ENCODE results near the gene MORF4L1. TPM values are rescaled to one million over a fixed set of nuclear protein-coding genes. Genes with fewer than 3 reads are reported as not detected.

Gene MORF4L1
- polyA plus RNA-seq, 1 donor from 2014 or later, result 1,505 TPM

DNA sequence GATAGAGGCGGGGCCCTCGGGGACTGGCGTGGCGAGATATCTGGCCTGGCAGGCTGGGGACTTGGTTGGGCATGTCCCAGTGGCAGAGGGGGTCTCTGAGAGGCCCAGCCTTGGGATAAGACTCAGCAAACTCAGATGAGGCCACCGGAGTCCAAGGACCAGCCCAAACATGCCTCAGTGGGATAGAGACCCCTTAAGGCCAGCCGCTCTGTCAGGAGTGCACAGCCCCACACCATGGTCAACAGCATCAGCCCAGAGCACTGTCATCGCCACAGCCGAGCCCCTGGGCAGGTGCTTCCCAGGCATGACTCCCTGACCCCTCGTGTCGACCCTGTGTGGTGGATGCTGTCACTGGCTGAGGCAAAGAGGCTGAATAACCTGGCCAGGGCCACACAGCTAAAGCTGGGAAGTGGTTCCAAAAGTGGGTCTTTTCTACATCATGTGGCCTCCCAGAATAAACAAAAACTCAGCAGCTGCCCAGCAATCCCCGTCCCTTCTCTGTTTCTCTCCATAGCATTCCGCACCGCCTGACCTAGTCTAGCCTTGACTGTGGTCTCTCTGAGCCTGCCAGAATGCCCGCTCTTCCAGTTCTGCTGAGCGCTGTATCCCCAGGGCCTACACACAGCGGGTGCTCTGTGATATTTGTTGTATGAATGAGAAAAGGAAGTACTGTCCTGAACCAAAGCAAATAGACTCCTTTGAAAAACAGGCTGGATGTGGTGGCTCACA lies 57.0 kb downstream of the MORF4L1 start:
- H3K36me3 ChIP-seq (ENCODE audit: insufficient read depth, low read length), result no peaks in the 10 kb centered on the region
- no peak overlapping the region for H2AFZ ChIP-seq (ENCODE audit: low read depth, low read length)
- no peaks in the 10 kb centered on the region for H3K27me3 ChIP-seq (ENCODE audit: insufficient read depth, low read depth, low read length)
- H3K79me2 ChIP-seq (replicated peaks; ENCODE audit: insufficient read depth, low read length), result no peaks in the 10 kb centered on the region
- H3K9ac ChIP-seq (ENCODE audit: low read length), result no peak overlapping the region
- H3K4me3 ChIP-seq (ENCODE audit: low read length), result no peak overlapping the region
- TF ChIP-seq EZH2 (IDR thresholded peaks at IDR 0.05; ENCODE audit: borderline replicate concordance, insufficient read depth, low read length, poor library complexity, severe bottlenecking) (no peak), POLR2AphosphoS5 (IDR thresholded peaks at IDR 0.05) (no peak), REST (IDR thresholded peaks at IDR 0.05; ENCODE audit: borderline replicate concordance) (no peak), TAF1 (IDR thresholded peaks at IDR 0.05; ENCODE audit: low read depth) (no peak), MXI1 (conservative IDR thresholded peaks at IDR 0.05; ENCODE audit: poor library complexity, severe bottlenecking) (no peak), RAD21 (conservative IDR thresholded peaks at IDR 0.05) (no peak), EP300 (conservative IDR thresholded peaks at IDR 0.05; ENCODE audit: poor library complexity, severe bottlenecking) (no peak), CTCF (IDR thresholded peaks at IDR 0.05; ENCODE audit: poor library complexity, severe bottlenecking) (no peak), SMC3 (conservative IDR thresholded peaks at IDR 0.05; ENCODE audit: poor library complexity) (no peak)
- H3K9me3 ChIP-seq (ENCODE audit: low read length), result no peaks in the 10 kb centered on the region
- no peak overlapping the region for H3K4me2 ChIP-seq (ENCODE audit: low read length)
- H4K20me1 ChIP-seq (ENCODE audit: insufficient read depth), result no peaks in the 10 kb centered on the region
- H3K27ac ChIP-seq (ENCODE audit: low read length), result no peak overlapping the region
- H3K9me2 ChIP-seq (ENCODE audit: insufficient read depth, low read length), result no peaks in the 10 kb centered on the region
- no peaks in the 10 kb centered on the region for H3F3A ChIP-seq (ENCODE audit: insufficient read depth, low read length, poor library complexity, severe bottlenecking)

GRCh38 chr15:78930577-78931388 lies 58.1 kb downstream of the MORF4L1 start:
- TF ChIP-seq SMC3 (conservative IDR thresholded peaks at IDR 0.05; ENCODE audit: poor library complexity) (no peak), EP300 (conservative IDR thresholded peaks at IDR 0.05; ENCODE audit: poor library complexity, severe bottlenecking) (no peak), RAD21 (conservative IDR thresholded peaks at IDR 0.05) (no peak), REST (IDR thresholded peaks at IDR 0.05; ENCODE audit: borderline replicate concordance) (no peak), TAF1 (IDR thresholded peaks at IDR 0.05; ENCODE audit: low read depth) (no peak)
- H3K36me3 ChIP-seq (ENCODE audit: insufficient read depth, low read length), result no peaks in the 10 kb centered on the region
- H3K4me2 ChIP-seq (ENCODE audit: low read length), result no peak overlapping the region
- H4K20me1 ChIP-seq (ENCODE audit: insufficient read depth), result no peaks in the 10 kb centered on the region
- H3K27ac ChIP-seq (ENCODE audit: low read length), result no peak overlapping the region
- no peaks in the 10 kb centered on the region for H3F3A ChIP-seq (ENCODE audit: insufficient read depth, low read length, poor library complexity, severe bottlenecking)
- no peaks in the 10 kb centered on the region for H3K27me3 ChIP-seq (ENCODE audit: insufficient read depth, low read depth, low read length)
- no peak overlapping the region for H2AFZ ChIP-seq (ENCODE audit: low read depth, low read length)
- H3K4me3 ChIP-seq (ENCODE audit: low read length), result no peak overlapping the region
- H3K79me2 ChIP-seq (replicated peaks; ENCODE audit: insufficient read depth, low read length), result no peaks in the 10 kb centered on the region
- H3K9me2 ChIP-seq (ENCODE audit: insufficient read depth, low read length), result no peaks in the 10 kb centered on the region
- H3K9me3 ChIP-seq (ENCODE audit: low read length), result no peaks in the 10 kb centered on the region
- H3K9ac ChIP-seq (ENCODE audit: low read length), result no peak overlapping the region
